Hepatocyte (in vitro differentiated cells): ENCODE results near the gene DIP2C.

Experiments used
- EZH2 ChIP-seq: fragments of 200-600 bp; sonication (generic); IDR thresholded peaks from 2 replicates; pipeline ENCODE4 v1.6.1; 2016; ENCODE audit warnings: antibody characterized with exemption, mild to moderate bottlenecking, borderline replicate concordance
- EZH2phosphoT487 ChIP-seq: fragments of 200-600 bp; sonication (generic); IDR thresholded peaks from one replicate; pipeline ENCODE4 v1.6.1; 2018; ENCODE audit warnings: antibody characterized with exemption, mild to moderate bottlenecking, low read depth, moderate library complexity; ENCODE audit not compliant: unreplicated experiment, severe bottlenecking
- TF ChIP-seq, protein P1 (sequence below): fragments of 200-600 bp; sonication (generic); IDR thresholded peaks from 2 replicates; pipeline ENCODE4 v1.5.1; 2016; ENCODE audit warnings: antibody characterized with exemption, mild to moderate bottlenecking; ENCODE audit not compliant: poor library complexity

DNA sequence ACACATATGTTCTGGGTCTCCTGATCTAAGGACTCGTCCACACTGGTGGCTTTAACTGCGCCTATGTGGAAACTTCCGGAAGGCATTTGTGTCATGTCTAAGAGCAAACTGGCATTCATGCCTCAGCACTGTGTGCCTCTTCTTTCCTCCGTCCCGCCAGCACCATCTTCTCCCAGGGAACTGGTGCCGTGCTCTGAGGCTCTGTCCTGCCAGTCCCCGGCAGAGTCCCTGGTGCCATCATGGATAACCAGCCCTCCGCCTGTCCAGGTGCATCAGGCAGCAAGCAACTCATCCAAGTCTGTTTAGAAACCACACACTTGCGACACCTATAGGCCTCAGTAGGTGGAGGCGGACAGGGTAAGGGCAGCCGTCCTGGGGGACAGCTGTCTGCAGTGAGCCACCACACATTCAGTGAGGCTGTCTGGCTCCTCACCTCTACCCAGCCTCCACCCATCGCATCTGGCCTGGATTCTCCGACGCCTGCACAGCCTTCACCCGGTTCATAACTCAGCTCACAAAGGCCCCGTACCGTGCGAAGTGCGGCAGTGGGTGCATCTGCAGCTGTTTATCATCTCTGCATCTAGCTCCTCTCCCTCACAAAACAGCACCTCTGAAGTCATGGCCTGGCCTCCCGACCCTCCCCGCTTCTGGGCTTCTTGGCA lies 162.7 kb downstream of the DIP2C start:
- TF ChIP-seq EZH2 (no peak), EZH2phosphoT487 (no peak)
- TF ChIP-seq, protein P1, sequence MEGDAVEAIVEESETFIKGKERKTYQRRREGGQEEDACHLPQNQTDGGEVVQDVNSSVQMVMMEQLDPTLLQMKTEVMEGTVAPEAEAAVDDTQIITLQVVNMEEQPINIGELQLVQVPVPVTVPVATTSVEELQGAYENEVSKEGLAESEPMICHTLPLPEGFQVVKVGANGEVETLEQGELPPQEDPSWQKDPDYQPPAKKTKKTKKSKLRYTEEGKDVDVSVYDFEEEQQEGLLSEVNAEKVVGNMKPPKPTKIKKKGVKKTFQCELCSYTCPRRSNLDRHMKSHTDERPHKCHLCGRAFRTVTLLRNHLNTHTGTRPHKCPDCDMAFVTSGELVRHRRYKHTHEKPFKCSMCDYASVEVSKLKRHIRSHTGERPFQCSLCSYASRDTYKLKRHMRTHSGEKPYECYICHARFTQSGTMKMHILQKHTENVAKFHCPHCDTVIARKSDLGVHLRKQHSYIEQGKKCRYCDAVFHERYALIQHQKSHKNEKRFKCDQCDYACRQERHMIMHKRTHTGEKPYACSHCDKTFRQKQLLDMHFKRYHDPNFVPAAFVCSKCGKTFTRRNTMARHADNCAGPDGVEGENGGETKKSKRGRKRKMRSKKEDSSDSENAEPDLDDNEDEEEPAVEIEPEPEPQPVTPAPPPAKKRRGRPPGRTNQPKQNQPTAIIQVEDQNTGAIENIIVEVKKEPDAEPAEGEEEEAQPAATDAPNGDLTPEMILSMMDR: no peak
